Activated CD4-positive, alpha-beta T cell treated with anti-CD3 and anti-CD28 coated beads for 36 hours (primary cell): ENCODE data around the gene ADCY7. TPM values are rescaled to one million over a fixed set of nuclear protein-coding genes. Genes with fewer than 3 reads are reported as not detected.
A peak's percentile ranks its signal among the peaks of the same experiment; 100 is the strongest.

ENCODE experiments used
- ATAC-seq: fragments of 200-7000 bp; cut with Tn5 transposase; one replicate; pipeline ENCODE4 v1.10.0; 2021; ENCODE audit warnings: mild to moderate bottlenecking, moderate library complexity
- CTCF ChIA-PET: fragments of 350-600 bp; sonication (Branson Sonifier 250); formaldehyde crosslinking; loops from one replicate; lab custom pipeline; 2021; ENCODE audit warnings: antibody characterized with exemption; lab: Charles Lee
- POLR2A ChIA-PET: fragments of 350-600 bp; sonication (Branson Sonifier 250); formaldehyde crosslinking; loops from one replicate; lab custom pipeline; 2021; ENCODE audit warnings: antibody characterized with exemption, inconsistent platforms; lab: Charles Lee
- DNase-seq: peaks from one replicate; pipeline ENCODE4 v3.0.0-alpha.2; 2020
- H3K27ac Mint-ChIP-seq: one replicate; pipeline ENCODE4 v1.8.0; 2021; ENCODE audit warnings: mixed read lengths
- H3K27me3 Mint-ChIP-seq: one replicate; pipeline ENCODE4 v1.8.0; 2021; ENCODE audit warnings: mixed read lengths
- H3K36me3 Mint-ChIP-seq: one replicate; pipeline ENCODE4 v1.8.0; 2021; ENCODE audit warnings: low read depth, mixed read lengths
- H3K4me1 Mint-ChIP-seq: one replicate; pipeline ENCODE4 v1.8.0; 2021; ENCODE audit warnings: mixed read lengths
- H3K4me3 Mint-ChIP-seq: one replicate; pipeline ENCODE4 v1.8.0; 2021; ENCODE audit warnings: mild to moderate bottlenecking, moderate library complexity, mixed read lengths
- H3K9me3 Mint-ChIP-seq: one replicate; pipeline ENCODE4 v1.8.0; 2021; ENCODE audit warnings: low read depth, mixed read lengths
- intact Hi-C, 2 experiments: fragments of 100-400 bp; cut with DNase I in 1 of 2; cut with micrococcal nuclease in 1 of 2; formaldehyde crosslinking; loops; one replicate each; pipeline versions ENCODE4 v1.14.2 to v1.15.1; 2022 to 2024; cut with DNase I, micrococcal nuclease
- microRNA-seq: library from miRNA; unstranded; fragments of <30 nt; microRNA quantifications from one replicate; pipeline ENCODE4 v1.2.0, GENCODE V29; 2021; ENCODE audit warnings: borderline replicate concordance
- total RNA-seq, 2 experiments: library from RNA; stranded (reverse); gene quantifications; one replicate each; pipeline ENCODE4 v1.2.3, GENCODE V29; 2021

Gene ADCY7
- total RNA-seq, 2 experiments from 2014 or later: 51.8 to 85.3 TPM

DNA sequence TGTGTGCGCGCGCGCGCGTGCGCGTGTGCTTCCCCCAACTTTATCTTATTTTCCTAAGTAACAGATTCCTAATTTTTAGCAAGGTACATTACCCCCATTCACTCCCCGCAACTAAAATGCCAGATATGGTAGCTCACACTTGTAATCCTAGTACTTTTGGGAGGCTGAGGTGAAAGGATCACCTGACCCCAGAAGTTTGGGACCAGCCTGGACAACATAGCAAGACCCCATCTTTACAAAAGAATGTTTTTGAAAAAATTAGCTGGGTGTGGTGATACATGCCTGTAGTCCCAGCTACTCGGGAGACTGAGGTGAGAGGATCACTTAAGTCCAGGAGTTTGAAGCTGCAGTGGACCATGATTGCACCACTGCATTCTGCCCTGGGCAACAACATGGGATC lies 97.3 kb downstream of the ADCY7 start:
- H3K9me3 Mint-ChIP-seq: no peaks in the 10 kb centered on the region
- DNase-seq (no peak), ATAC-seq (no peak)
- no peak overlapping the region for H3K27ac Mint-ChIP-seq
- H3K36me3 Mint-ChIP-seq: peaks cover 47% of the 10 kb centered on the region
- POLR2A ChIA-PET: interaction anchor here (0.6 kb wide), 1 partner anchor 238 kb away, joined by 3 read pairs; no protein-coding TSS in a partner anchor
- CTCF ChIA-PET: interaction anchor here (0.8 to 0.9 kb wide), 3 partner anchors 8 to 302 kb away, joined by 3 to 4 read pairs (median 3); no protein-coding TSS in a partner anchor
- peaks cover 62% of the 10 kb centered on the region for H3K4me1 Mint-ChIP-seq
- no peaks in the 10 kb centered on the region for H3K27me3 Mint-ChIP-seq
- intact Hi-C loops: no loop called here
- H3K4me3 Mint-ChIP-seq: no peak overlapping the region

DNA sequence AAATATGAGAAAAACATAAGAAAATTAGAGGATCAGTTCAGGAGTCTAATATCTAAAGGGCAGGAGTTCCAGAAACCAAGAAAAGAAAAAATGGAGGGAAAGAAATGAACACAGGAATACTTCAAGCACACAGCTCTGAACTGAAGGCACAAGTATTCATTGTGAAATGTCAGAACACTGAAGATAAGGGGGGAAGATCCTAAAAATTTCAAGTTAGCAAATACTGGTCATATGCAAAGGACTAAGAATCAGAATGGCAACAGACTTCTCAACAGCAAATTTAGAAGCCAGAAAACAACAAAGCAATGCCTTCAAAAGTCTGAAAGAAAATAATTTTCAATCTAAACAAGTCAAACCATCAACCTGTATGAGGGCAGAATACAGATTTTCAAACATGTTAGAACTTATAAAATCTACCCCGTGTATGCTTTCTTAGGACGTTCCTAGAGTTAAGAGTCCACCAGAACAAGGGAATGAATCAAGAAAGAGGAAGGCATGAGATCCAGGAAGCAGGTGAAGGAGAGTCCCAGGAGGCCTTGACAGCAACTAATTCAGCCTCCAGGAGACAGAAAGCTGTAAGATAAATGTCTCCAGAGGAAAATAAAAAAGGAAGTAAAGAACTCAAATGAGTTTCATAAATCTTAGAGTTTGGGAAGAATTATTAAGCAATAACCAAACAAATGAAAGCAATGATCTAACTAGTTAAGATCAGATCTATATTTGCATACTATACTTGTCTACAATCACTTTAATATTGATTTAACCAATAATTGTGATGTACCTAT lies 99.6 kb downstream of the ADCY7 start:
- Mint-ChIP-seq H3K9me3 (no peaks in the 10 kb centered on the region), H3K4me1 (peaks cover 53% of the 10 kb centered on the region), H3K36me3 (peaks cover 38% of the 10 kb centered on the region), H3K27me3 (no peaks in the 10 kb centered on the region), H3K27ac (peak overlapping the region; percentile 22), H3K4me3 (peak overlapping the region; percentile 2)
- ChIA-PET POLR2A (no interaction called here), CTCF (interaction anchor here (1.1 to 3.3 kb wide), 4 partner anchors 11 to 379 kb away, joined by 4 to 31 read pairs (median 4); no protein-coding TSS in a partner anchor)
- intact Hi-C loops: loop anchor here (5.0 kb wide), 6 partner anchors 39 to 441 kb away; partner anchors contain the start of genes ADCY7 (in 1 of the 2) and NKD1 (in 1 of the 2)
- DNase-seq (no peak), ATAC-seq (no peak)

Small RNAs within 50 kb of the gene (microRNA-seq; reads per million reads assigned to microRNA genes)
- gene MIR6771: 1.8 reads per million

Other genes starting within 250 kb of the ADCY7 start
- 10 to 100 TPM; 19.3 to 22.8 TPM for gene CNEP1R1, start 241.3 kb upstream of the ADCY7 start, total RNA-seq
- gene HEATR3, start 200.6 kb upstream of the ADCY7 start, total RNA-seq: 10 to 100 TPM; 22.2 to 28.7 TPM
- gene TENT4B, start 113.2 kb upstream of the ADCY7 start, total RNA-seq: 10 to 100 TPM; 19.3 to 22.4 TPM
- 100 to 1,000 TPM in 1 of 2 experiments, 10 to 100 TPM in 1; 87.7 to 104 TPM for gene BRD7, start 102.4 kb downstream of the ADCY7 start, total RNA-seq